ENCODE results near the gene WHRN. TPM values are rescaled to one million over a fixed set of nuclear protein-coding genes. Genes with fewer than 3 reads are reported as not detected.

Gene WHRN
- total RNA-seq, 2 experiments from 2014 or later, result 0.19 to 2.1 TPM

- Histone ChIP-seq H3K79me2 (ENCODE audit: insufficient read depth, low read depth, low read length) (no peaks in the 10 kb centered on the region), H3K27ac (ENCODE audit: low read depth, low read length, poor library complexity, severe bottlenecking) (no peak overlapping the region), H3K36me3 (ENCODE audit: insufficient read depth, low read length) (no peaks in the 10 kb centered on the region), H3K4me2 (ENCODE audit: low read length) (no peak overlapping the region), H3K9me3 (ENCODE audit: low read length) (no peaks in the 10 kb centered on the region), H4K20me1 (ENCODE audit: insufficient read depth, low read length) (no peaks in the 10 kb centered on the region), H3K4me3 (ENCODE audit: low read depth, low read length, poor library complexity, severe bottlenecking) (no peak overlapping the region), H3K9me2 (ENCODE audit: insufficient read depth, low read length) (no peaks in the 10 kb centered on the region), H2AFZ (ENCODE audit: low read length) (no peak overlapping the region), H3K4me1 (ENCODE audit: insufficient read depth, low read length, poor library complexity, severe bottlenecking) (peaks cover 9% of the 10 kb centered on the region)
- BruUV-seq (replicated peaks), result no TSS peak
- CTCF ChIA-PET (ENCODE audit: unreplicated experiment), result no interaction called here
- POLR2A ChIA-PET, result interaction anchor here (0.7 kb wide), 1 partner anchor 150 kb away, joined by 3 read pairs; the partner anchor contains the start of gene ATP6V1G1
- TF ChIP-seq CTCF (conservative IDR thresholded peaks at IDR 0.05; ENCODE audit: low read length), result no peak
- TF ChIP-seq EZH2phosphoT487 (IDR thresholded peaks at IDR 0.05; ENCODE audit: borderline replicate concordance, low read depth, low read length), result no peak
- intact Hi-C loops (cut with micrococcal nuclease; ENCODE audit: unreplicated experiment), result no loop called here
- no peak for DNase-seq (ENCODE audit: low spot score)
Measured at GRCh38 chr9:114437401-114437893, 67.8 kb downstream of the WHRN start.

- Histone ChIP-seq H3K9me2 (ENCODE audit: insufficient read depth, low read length) (no peaks in the 10 kb centered on the region), H3K27ac (ENCODE audit: low read depth, low read length, poor library complexity, severe bottlenecking) (no peak overlapping the region), H3K4me1 (ENCODE audit: insufficient read depth, low read length, poor library complexity, severe bottlenecking) (peaks cover 9% of the 10 kb centered on the region), H4K20me1 (ENCODE audit: insufficient read depth, low read length) (no peaks in the 10 kb centered on the region), H3K36me3 (ENCODE audit: insufficient read depth, low read length) (no peaks in the 10 kb centered on the region), H2AFZ (ENCODE audit: low read length) (no peak overlapping the region), H3K4me3 (ENCODE audit: low read depth, low read length, poor library complexity, severe bottlenecking) (no peak overlapping the region), H3K4me2 (ENCODE audit: low read length) (no peak overlapping the region), H3K79me2 (ENCODE audit: insufficient read depth, low read depth, low read length) (no peaks in the 10 kb centered on the region), H3K9me3 (ENCODE audit: low read length) (no peaks in the 10 kb centered on the region)
- POLR2A ChIA-PET, result interaction anchor here (0.7 kb wide), 1 partner anchor 84 kb away, joined by 3 read pairs; no protein-coding TSS in a partner anchor
- intact Hi-C loops (cut with micrococcal nuclease; ENCODE audit: unreplicated experiment), result loop anchor here (1.0 to 2.0 kb wide), 2 partner anchors 72 to 218 kb away; no protein-coding TSS in a partner anchor
- BruUV-seq (replicated peaks), result no TSS peak
- TF ChIP-seq CTCF (conservative IDR thresholded peaks at IDR 0.05; ENCODE audit: low read length) (peak; percentile 78), EZH2phosphoT487 (IDR thresholded peaks at IDR 0.05; ENCODE audit: borderline replicate concordance, low read depth, low read length) (no peak)
- peak; percentile 57 for DNase-seq (ENCODE audit: low spot score)
- CTCF ChIA-PET (ENCODE audit: unreplicated experiment), result no interaction called here
Measured at GRCh38 chr9:114434878-114435311, 70.4 kb downstream of the WHRN start.

GRCh38 chr9:114433720-114434255 is 71.5 kb downstream of the WHRN start:
- 0 out of 2 replicates have a peak overlapping the region, but pooled peaks have one; percentile 6 for H3K4me2 ChIP-seq (ENCODE audit: low read length)
- no TSS peak for BruUV-seq (replicated peaks)
- no peaks in the 10 kb centered on the region for H3K79me2 ChIP-seq (ENCODE audit: insufficient read depth, low read depth, low read length)
- ChIA-PET CTCF (ENCODE audit: unreplicated experiment) (no interaction called here), POLR2A (interaction anchor here (1.0 to 1.4 kb wide), 3 partner anchors 17 to 19 kb away, joined by 3 to 4 read pairs (median 3); no protein-coding TSS in a partner anchor)
- intact Hi-C loops (cut with micrococcal nuclease; ENCODE audit: unreplicated experiment), result loop anchor here (2.0 kb wide), 1 partner anchor 219 kb away; no protein-coding TSS in a partner anchor
- H3K9me2 ChIP-seq (ENCODE audit: insufficient read depth, low read length), result no peaks in the 10 kb centered on the region
- H2AFZ ChIP-seq (ENCODE audit: low read length), result peak overlapping the region; percentile 4; the same call in 1 of the 2 replicates
- no peaks in the 10 kb centered on the region for H3K9me3 ChIP-seq (ENCODE audit: low read length)
- H3K36me3 ChIP-seq (ENCODE audit: insufficient read depth, low read length), result no peaks in the 10 kb centered on the region
- H3K4me1 ChIP-seq (ENCODE audit: insufficient read depth, low read length, poor library complexity, severe bottlenecking), result peaks cover 9% of the 10 kb centered on the region
- no peak overlapping the region for H3K4me3 ChIP-seq (ENCODE audit: low read depth, low read length, poor library complexity, severe bottlenecking)
- DNase-seq (ENCODE audit: low spot score), result peak; percentile 40
- H3K27ac ChIP-seq (ENCODE audit: low read depth, low read length, poor library complexity, severe bottlenecking), result no peak overlapping the region
- H4K20me1 ChIP-seq (ENCODE audit: insufficient read depth, low read length), result no peaks in the 10 kb centered on the region
- no peak for TF ChIP-seq EZH2phosphoT487 (IDR thresholded peaks at IDR 0.05; ENCODE audit: borderline replicate concordance, low read depth, low read length)
- no peak for TF ChIP-seq CTCF (conservative IDR thresholded peaks at IDR 0.05; ENCODE audit: low read length)

Measured in OCI-LY7 (cell line).